T-helper 2 cell treated with Interferon-gamma antibody and Interleukin-4, amounts not matched to agents 100 ng/mL and 5 ng/mL, for 36 hours (primary cell): ENCODE measurements around the gene MRM2. TPM values are rescaled to one million over a fixed set of nuclear protein-coding genes. Genes with fewer than 3 reads are reported as not detected.

Experiments used
- intact Hi-C: fragments of 100-400 bp; cut with micrococcal nuclease; formaldehyde crosslinking; loops from one replicate; pipeline ENCODE4 v1.15.1; 2023
- total RNA-seq: library from RNA; stranded (reverse); gene quantifications from 2 replicates; pipeline ENCODE4 v1.2.3, GENCODE V29; 2022

MRM2 gene
- total RNA-seq: 34.0 and 35.3 TPM in 2 replicates

DNA sequence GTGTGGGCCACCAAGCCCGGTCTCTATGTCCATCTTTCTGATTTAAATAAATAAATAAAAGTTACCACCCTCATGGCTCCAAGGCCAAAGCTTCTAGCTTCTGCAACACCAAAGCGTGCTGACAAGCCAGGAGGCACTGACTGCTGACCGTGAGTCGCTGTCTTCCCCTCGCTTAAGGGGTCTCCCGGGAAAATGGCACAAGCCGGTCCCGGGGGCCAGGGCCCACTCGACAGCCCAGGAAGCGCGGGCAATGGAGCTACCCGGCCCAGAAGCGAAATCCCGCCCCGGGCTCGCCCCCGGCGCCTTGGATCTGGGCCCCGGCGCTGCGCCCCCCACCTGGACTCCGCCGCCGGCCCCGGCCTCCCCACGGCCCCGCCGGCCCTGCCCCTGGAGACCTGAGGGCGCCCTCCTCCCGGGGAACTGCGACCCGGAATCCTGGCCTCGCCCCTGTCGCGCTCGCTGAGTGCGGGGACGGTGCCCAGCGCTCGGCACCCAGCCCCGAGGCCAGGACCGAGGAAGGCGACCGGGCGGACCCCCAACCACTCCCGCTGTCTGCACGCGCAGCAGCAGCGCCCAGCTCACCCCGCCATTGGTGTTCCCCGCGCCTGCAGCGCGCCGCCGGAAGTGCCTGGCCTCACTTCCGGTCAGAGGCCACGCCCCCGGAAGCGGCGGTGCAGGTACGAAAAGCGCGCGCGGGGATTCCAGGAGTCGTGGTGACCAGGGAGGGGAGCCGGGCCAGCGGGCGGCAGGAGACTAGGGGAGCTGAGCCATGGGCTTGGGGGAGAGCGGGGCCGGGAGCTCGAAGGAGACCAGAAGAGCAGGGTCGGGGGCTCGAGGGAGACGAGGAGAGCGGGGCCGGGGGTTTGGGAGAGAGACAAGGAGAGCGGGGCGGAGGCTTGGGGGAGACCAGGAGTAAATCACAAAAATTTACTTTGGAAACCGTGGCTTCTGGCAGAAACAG, at the start of gene MRM2, which contains the start of gene NUDT1:
TSS of gene MRM2 (minus strand) at position 626 of the 961 bp plus-strand sequence. CDS start at position 590, 36 bp downstream.
TSS of gene NUDT1 (plus strand) at position 647 of the 961 bp plus-strand sequence. CDS start 2,349 bp downstream, outside the sequence.
- intact Hi-C loops: loop anchor here (1.0 to 5.0 kb wide), 5 partner anchors 70 to 738 kb away; partner anchors contain the start of genes EIF3B, INTS1, PSMG3 and SNX8

DNA sequence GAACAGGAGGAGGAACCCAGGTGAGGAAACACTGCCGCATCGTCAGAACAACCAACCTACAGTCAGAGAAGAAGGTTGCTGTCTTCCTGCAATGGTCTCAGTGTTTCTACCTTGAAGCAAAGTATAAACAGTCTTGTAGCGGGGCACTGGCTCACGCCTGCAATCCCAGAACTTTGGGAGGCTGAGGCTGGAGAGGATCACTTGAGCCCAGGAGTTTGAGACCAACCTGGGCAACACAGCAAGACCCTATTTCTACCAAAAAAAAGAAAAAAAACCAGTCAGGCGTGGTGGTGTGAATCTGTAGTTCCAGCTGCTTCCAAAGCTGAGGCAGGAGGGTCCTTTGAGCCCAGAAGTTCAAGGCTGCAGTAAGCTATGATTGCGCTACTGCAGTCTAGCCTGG, 48.9 kb upstream of the MRM2 start:
- intact Hi-C loops: no loop called here

DNA sequence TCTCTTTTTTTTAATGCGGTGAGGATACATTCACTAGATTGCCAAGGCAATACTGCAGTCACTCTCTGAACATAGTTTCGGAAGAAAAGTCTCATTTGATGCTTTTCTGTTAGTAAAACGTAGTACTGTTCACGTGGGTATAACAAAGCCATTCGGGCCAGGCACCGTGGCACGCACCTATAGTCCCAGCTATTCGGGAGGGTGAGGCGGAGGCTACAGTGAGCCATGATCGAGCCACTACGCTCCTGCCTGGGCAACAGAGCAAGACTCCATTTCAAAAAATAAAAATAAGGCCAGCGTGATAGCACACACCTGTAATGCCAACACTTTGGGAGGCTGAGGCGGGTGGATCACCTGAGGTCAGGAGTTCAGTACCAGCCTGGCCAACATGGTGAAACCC, 47.6 kb upstream of the MRM2 start:
- intact Hi-C loops: no loop called here

- intact Hi-C loops: no loop called here
Observed at GRCh38 chr7:2289111-2289586, 47.1 kb upstream of the MRM2 start.

GRCh38 chr7:2288503-2288902, 46.5 kb upstream of the MRM2 start:
- intact Hi-C loops: no loop called here

DNA sequence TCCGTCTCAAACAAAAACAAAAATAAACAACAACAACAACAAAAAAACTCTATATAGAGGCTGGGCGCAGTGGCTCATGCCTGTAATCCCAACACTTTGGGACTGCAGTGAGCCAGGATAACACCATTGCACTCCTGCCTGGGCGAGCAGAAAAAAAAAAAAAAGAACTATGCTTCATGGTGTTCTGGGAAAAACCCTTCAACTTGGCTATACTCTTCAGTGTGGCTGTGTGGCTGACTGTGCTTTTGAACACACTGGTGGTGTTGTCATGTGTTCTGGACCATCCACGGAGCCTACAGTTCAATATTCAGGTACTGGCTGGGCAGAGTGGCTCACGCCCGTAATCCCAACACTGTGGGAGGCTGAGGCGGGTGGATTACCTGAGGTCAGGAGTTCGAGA, 45.7 kb upstream of the MRM2 start:
- intact Hi-C loops: no loop called here

DNA sequence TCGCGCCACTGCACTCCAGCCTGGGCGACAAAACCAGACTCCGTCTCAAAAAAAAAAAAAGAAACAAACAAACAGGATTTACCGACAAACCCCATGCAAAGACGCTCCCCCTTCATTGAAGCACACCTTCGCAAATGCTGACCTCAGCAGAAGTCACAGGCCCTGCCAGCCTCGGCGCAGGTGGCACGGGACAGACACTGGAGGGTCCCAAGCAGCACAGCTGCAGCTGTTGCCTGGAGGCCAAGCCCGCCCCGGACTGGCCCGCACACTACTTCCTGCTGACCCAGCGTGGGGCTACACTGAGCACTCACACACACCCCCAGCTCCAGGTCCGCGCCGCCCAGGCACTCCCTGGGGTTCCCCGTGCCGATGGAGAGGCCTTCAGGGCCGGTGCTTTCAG, 41.1 kb upstream of the MRM2 start:
- intact Hi-C loops: no loop called here

- intact Hi-C loops: no loop called here
Observed at GRCh38 chr7:2282185-2282751, 40.3 kb upstream of the MRM2 start.

- intact Hi-C loops: no loop called here
Observed at GRCh38 chr7:2281541-2281940, 39.5 kb upstream of the MRM2 start.

GRCh38 chr7:2280424-2280823, 38.4 kb upstream of the MRM2 start:
- intact Hi-C loops: no loop called here

DNA sequence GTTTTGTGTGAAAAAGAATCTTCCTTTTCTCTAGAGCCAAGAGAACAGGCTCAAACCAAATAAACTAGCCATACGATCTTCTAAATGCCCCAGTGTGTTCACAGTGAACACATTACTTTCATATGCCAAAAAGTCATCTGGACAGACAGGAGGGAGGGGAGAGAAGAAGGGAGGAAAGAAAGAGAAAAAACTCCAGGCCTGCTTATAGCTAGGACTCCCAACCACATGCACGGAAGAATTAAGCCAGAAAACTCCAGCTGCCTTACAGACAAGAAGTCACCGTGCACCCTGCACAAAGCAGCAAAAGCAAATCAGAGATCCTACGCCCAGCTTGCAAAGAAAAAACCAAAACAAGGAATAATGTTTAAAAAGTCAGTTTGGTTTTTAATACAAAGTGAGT, 37.9 kb upstream of the MRM2 start:
- intact Hi-C loops: no loop called here

DNA sequence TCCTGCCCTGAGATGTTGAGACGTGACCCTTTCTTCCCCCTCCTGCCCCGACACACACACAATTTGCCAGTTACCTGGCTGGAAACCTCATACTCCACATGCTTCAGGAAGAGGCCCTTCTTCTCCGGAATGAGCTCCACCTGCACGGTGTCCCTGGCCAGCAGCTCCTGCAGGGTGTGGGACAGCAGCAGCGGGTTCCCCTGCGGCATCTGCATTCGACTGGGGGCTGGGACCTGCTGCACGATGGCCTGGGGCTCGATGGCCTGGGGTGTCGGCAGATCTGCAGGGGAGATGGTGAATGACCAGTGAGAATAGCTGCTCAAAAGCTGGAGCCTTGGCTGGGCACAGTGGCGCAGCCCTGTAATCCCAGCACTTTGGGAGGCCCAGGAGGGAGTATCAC, 36.0 kb upstream of the MRM2 start:
- intact Hi-C loops: no loop called here

DNA sequence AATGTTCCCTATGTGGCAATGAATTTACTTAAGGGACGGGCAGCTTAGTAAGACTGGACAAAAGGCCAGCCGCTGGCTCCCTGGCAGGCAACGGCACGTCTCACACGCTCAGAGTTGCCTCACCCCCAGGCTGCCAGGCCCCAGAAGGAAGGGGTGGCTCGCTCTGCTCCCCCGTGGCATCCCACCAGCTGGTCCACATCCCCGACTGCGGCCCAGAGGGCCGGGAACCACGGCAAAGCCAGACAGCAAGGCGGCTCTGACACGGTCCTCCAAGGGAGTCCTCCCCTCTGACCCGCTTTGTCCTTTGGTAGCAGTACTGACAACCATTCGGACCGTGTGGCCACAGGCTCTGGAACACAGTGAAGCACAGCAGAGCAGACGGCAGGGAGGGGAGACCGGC, 34.1 kb upstream of the MRM2 start:
- intact Hi-C loops: no loop called here

- intact Hi-C loops: no loop called here
Observed at GRCh38 chr7:2275101-2275500, 33.1 kb upstream of the MRM2 start.

- intact Hi-C loops: no loop called here
Observed at GRCh38 chr7:2274666-2275065, 32.7 kb upstream of the MRM2 start.

GRCh38 chr7:2273866-2274265, 31.9 kb upstream of the MRM2 start:
- intact Hi-C loops: no loop called here

DNA sequence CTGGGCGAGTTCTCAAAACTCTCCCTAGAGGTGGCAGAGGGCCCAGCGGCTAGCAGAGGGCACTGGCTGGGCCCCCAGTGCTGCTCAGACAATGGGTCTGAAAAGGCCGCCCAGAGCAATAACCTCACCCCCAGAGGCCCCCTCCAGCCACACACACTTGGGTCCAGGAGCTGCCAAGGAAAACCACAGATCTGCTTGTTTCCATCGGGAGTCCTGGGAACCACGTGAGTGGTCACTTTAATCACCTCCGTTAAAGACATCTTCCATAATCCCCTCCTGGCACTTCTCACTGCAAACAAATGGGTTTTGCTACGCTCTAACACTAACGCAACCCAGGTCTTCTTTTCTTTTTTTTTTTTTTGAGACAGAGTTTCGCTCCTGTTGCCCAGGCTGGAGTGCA, 30.0 kb upstream of the MRM2 start:
- intact Hi-C loops: no loop called here

- intact Hi-C loops: no loop called here
Observed at GRCh38 chr7:2271273-2272026, 29.4 kb upstream of the MRM2 start.

GRCh38 chr7:2270495-2270894, 28.5 kb upstream of the MRM2 start:
- intact Hi-C loops: no loop called here

GRCh38 chr7:2269991-2270460, 28.0 kb upstream of the MRM2 start:
- intact Hi-C loops: no loop called here
